GM19438 (cell line): Measurements from ENCODE around the gene SBSN.

Source experiments
- ATAC-seq: cut with Tn5 transposase; IDR thresholded peaks from one replicate; pipeline ENCODE4 v1.9.1; 2021; ENCODE audit warnings: low read depth; ENCODE audit not compliant: unreplicated experiment

Gene SBSN

GRCh38 chr19:35534803-35535480 lies 6.8 kb upstream of the SBSN start:
- no peak for ATAC-seq

DNA sequence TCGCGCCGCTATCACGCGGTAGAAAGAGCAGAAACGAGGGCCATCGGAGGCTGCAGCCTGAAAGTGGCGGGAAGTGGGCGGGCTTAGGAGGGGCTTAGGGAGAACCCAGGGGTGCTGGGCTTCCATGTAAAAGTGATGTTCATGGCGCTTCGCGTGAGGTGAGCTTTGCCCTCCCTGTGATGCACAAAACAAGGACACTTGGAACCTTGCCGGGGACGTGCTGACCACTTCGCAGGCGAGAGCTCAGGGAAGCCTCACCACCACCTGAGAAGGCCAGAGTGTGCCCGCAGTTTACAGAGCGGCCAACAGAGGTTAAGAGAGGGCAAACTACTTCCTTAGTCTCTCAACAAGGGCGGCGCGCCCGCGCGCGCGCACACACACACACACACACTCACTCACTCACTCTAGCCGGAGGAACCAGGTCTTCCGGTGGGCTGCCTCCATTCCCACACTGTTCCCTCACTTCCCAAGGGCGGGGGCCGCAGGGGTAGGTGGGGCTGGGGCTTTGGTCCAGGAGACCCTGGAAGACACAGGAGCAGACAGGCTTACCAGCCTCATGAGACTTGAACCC lies 5.8 kb upstream of the SBSN start:
- no peak for ATAC-seq

DNA sequence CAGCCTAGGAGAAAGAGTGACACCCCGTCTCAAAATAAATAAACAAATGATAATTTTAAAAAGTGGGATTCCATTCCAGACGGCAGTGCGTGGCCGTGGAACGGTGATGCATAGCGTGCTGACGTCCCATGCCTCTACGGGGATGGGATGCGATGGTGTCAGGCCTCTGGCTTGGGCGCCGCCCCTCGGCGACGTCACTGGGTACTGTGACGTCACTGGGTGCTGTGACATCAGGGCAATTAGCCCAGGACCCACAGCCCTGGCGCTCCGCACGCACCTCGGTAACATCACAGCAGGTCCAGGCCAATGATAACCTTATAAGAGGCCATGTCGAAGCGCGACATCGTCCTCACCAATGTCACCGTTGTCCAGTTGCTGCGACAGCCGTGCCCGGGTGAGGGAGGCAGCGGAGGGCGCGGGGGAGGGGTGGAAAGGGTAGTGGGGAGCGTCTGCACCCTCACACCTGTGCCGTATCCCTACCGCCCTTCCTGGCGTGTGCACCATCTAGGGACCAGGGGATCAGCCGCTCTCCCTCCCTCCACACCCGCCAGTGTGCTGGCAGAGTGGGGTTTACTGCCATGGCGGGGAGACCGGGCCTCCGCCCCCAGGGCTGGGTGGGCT lies 5.2 kb upstream of the SBSN start, which contains the start of gene GAPDHS:
Gene GAPDHS (plus strand): TSS at position 256 of the 621 bp plus-strand sequence. CDS start 72 bp downstream, at position 328.
- ATAC-seq = no peak

- ATAC-seq = no peak
Measured at GRCh38 chr19:35531291-35531690, 3.2 kb upstream of the SBSN start.

DNA sequence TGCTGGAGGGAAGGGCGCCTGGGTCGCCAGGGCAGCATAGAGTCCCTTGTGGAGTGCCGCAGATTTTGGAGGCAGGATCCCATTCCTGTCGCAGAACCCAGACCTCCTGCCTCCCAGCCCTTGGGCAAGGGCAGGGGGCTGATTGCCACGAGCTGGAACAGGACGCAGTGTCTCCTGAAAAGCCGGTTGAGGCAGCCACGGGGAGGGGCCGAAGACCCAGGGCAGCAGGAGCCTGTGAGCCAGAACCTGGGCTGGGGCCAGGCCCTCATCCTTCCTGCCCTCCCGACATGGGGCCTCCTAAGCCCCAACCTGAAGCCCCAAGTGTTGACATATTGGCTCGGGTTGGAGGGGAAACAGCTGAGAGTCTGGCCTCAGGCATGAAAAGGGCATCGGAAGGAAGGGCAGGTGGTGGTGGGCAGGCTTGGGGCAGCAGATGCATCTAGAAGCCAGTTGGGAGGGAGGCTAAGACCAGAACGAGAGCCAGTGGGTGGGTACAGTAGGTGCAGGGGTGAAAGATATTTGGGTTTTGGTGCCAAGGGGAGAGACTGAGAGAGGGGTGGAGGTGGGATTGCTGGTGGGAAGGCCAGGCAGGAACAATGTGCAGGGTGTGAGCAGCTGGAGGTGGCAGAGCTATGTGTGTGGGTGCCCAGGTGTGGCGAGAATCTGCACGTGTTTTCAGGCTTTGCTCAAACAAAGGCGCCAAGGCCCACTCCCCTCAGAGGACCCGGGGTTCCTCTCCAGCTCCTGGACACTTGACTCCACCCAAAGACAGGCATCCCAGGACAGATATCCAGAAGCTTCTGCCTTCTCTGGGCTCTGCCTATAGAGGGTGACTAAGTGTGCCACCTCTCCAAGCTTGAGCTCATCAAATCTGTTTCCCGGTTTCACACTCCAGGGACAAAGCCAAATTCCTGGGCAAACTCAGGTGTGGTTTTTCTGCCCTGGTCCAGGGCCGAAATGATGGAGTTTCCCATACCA lies 1.4 kb upstream of the SBSN start:
- ATAC-seq = no peak

GRCh38 chr19:35525873-35526272 lies 2.2 kb downstream of the SBSN start:
- no peak for ATAC-seq

DNA sequence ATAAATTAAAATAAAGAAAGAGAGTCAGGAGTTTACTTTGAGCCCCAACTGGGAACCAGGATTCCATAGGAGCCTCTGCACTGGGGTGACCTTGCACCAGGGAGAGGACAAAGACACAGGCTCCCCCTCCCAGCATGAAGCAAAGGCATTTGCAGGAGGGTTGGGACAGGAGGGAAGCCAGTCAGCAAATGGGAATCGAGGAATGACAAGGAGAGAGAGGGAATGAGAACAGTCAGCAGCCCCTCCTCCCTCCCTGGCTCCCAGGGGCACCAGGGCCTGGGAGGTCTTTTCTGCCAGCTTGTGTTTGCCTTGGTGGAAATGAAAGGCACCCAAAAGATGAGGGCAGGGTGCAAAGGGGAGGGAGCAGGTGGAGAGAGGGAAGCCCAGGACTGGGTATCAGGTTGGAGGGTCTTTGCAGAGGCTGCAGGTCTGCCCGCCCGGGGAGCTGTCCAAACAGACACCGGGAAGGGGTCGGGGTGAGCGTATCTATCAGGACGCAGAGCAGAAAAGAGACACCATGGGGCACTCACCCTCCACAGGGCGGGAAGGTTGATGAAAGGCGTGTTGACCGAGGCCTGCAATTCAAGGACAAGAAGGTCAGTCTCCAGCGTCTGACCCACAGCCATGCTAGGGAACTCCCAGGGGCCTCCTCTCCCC lies 3.8 kb downstream of the SBSN start:
- no peak for ATAC-seq

- no peak for ATAC-seq
Measured at GRCh38 chr19:35522745-35523327, 5.3 kb downstream of the SBSN start.

DNA sequence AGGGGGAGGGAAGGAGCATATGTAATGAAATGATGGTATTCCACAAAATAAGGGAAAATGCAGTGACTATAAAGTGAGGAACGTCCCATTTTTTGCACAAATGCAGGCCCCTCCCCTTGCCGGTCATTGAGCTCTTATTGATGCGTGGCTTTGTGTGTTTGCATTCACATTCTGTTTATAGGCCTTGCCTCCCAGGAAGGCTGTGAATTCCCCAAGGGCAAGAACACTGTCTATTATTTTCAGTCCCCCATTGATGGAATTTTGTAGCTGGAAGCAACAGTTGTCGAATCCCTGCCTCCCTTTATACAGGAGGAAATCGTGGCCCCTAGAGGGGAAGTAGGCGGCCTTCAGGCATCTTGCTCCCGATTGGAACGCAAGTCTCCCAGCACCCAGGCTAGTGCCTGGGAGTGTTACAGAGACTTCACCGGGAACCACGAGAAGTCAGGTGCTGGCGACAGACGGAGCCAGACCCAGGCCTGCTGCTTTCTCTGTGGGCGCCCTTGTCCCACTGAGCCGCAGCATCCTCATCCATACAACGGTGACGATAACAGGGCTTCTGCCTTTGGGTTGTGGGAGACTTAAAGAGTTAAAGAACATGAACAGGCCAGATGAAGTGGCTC lies 6.9 kb downstream of the SBSN start:
- no peak for ATAC-seq

- ATAC-seq = no peak
Measured at GRCh38 chr19:35519291-35519690, 8.8 kb downstream of the SBSN start.

DNA sequence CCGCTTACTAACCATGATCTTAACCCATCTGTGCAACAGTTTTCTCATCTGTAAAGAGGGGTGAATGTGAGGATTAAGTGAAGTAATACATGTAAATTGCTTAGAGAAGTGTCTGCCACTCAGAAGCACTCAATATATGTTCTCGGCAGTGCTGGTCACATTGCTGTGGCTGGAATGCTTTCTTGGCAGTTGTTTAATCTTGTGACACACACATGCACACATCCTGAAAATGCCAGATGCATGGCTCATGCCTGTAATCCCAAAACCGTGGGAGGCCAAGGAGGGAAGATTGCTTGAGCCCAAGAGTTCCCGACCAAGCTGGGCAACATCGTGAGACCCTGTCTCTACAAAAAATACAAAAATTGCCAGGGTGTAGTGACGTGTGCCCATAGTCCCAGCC lies 9.8 kb downstream of the SBSN start:
- no peak for ATAC-seq

GRCh38 chr19:35517342-35517741 lies 10.8 kb downstream of the SBSN start:
- ATAC-seq = no peak

GRCh38 chr19:35516310-35516709 lies 11.8 kb downstream of the SBSN start:
- no peak for ATAC-seq

DNA sequence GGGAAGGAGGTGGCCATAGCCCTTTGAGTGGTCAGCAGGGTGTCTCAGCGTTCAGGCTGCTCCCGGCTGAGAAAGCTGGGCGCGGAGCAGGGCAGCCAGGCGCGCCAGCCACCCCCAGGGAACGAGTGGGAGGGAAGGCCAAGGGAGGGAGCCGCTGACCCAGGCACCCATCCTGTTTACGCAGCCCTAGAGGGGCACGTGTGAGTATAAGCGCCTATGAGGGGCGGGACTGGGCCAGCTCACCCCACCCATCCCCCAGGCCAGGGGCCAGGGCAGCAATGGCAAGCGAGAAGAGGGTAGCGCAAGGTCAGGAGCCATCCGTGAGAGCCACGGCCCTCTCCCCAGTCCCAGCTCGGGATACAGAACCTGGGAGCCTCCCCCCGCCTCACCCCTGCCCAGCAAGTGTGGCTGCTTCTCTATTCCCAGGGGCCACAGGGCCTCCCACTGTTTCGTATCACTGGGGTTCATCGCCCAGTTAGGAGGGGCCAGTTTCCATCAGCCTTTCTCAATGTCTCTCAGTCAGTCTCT lies 13.8 kb downstream of the SBSN start:
- ATAC-seq = no peak

GRCh38 chr19:35513628-35514281 lies 14.4 kb downstream of the SBSN start, which contains the start of gene DMKN:
DMKN (minus strand) TSS chr19:35513649; CDS start chr19:35513475, 174 bp downstream.
- ATAC-seq = no peak

DNA sequence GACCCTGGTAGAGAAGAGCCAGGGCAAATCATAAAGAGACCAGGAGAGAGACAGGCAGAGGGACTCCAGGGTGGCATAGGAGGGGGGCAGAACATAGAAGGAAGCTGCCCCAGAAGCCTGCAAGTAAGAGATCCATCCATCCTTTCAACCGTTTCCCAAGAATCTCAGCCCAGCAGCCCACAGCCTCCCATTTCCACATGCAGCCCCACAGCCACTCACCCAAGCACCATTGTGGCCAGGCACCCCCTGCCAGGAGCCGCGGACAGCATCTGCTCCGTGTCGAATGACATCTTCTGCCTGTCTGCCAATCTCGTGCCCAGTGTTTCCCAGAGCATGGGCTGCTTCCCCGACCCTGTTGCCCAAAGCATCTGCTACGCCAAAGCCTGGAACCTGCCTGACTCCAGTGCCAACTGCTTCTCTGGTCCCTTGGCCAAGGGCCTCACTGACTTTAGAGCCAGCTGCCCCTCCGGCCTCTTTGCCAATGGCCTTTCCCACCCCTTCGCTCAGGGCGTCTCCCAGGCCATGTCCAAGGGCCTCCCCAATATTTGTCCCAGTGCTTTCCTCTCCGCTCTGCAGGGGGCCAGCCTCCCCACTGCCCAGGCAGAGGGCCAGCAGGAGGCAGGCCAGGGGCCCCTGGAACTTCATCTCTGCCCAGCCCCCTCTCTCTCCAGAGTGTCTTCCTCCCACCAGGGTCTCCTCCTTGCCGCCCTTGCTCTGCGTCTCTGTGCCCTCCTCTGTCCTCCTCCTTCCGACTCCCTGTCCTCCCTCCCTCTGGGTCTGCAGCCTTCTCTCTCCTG lies 15.1 kb downstream of the SBSN start:
- ATAC-seq = no peak

DNA sequence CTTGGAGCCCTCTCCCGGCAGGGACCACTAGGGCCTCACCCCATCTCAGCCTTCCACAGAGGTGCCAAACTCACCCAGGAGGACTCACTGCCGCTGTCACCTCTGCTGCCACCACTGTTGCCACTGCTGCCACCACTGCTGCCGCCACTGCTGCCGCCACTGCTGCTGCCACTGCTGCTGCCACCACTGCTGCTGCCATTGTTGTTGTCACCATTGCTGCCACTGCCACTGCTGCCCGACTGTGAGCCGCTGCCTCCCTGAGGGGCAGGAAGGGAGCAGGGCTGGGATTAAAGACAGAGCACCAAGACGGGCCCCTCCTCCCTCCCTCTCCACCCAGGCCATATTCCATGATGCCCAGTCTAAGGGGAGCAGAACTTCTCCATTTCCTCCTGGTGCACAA lies 16.8 kb downstream of the SBSN start:
- ATAC-seq = no peak

DNA sequence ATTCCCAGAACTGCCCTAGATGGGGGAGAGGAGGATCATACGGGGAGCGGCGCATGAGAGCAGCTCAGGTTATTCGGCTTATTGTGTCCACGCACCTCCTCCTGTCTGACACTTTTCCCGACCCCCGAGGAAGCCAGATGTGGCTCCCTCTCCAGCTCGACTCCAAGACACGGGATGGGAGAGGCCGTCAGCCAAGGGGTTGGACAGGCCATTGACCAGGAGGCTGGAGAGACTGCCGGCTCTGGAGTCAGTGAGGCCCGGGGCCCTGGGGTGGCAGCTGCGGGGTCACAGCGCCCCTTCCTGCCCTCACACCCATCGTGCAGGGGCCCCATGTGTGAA lies 17.5 kb downstream of the SBSN start:
- no peak for ATAC-seq
